GM12878 (cell line): ENCODE measurements around the gene ATP8B1. TPM values are rescaled to one million over a fixed set of nuclear protein-coding genes. Genes with fewer than 3 reads are reported as not detected.

ENCODE experiments used
- ATAC-seq: fragments of 200-7000 bp; cut with Tn5 transposase; 3 replicates; pipeline ENCODE4 v1.9.1; 2020; ENCODE audit warnings: mild to moderate bottlenecking, moderate library complexity
- BruUV-seq: library from RNA; stranded (reverse); fragments of 400-500 nt; replicated peaks from 2 replicates; lab custom pipeline; 2021; lab: Mats Ljungman, UMichigan
- CTCF ChIA-PET: fragments of 300-600 bp; sonication (Branson Sonifier 250); formaldehyde crosslinking; extraction: SDS; loops from one replicate; lab custom pipeline; 2021; ENCODE audit warnings: inconsistent platforms; lab: Yijun Ruan, JAX
- POLR2A ChIA-PET: fragments of 350-600 bp; formaldehyde crosslinking; extraction: SDS; loops from one replicate; lab custom pipeline; 2021; ENCODE audit warnings: inconsistent platforms; lab: Charles Lee
- RAD21 ChIA-PET: fragments of 300-600 bp; sonication (Branson Sonifier 250); formaldehyde crosslinking; loops from one replicate; lab custom pipeline; 2023; ENCODE audit warnings: antibody characterized with exemption; ENCODE audit not compliant: unreplicated experiment; lab: Charles Lee
- SMC1A ChIA-PET: fragments of 300-600 bp; sonication (Branson Sonifier 250); formaldehyde crosslinking; loops from one replicate; lab custom pipeline; 2023; ENCODE audit not compliant: unreplicated experiment, uncharacterized antibody; lab: Charles Lee
- DNase-seq: peaks from one replicate; pipeline ENCODE4 v3.0.0-alpha.2; 2011; ENCODE audit warnings: low read depth, low spot score
- FAIRE-seq: peaks from 3 replicates; lab custom pipeline; 2011; peaks lifted over from hg19 to GRCh38; lab: Jason Lieb, UNC
- H2AFZ ChIP-seq: 2 replicates; pipeline ENCODE4 v1.6.0; 2011; ENCODE audit warnings: low read depth, low read length, control low read depth; ENCODE audit not compliant: control insufficient read depth
- H3K27ac ChIP-seq: 2 replicates; pipeline ENCODE4 v1.5.1; 2011; ENCODE audit warnings: control low read depth; ENCODE audit not compliant: control insufficient read depth, insufficient read depth
- H3K27me3 ChIP-seq, 2 experiments: replicated peaks in 1 of 2; 2 replicates each; pipeline versions ENCODE4 v1.6.0 to v1.6.1; 2011; ENCODE audit warnings: low read length in 1 of 2; ENCODE audit not compliant: control insufficient read depth in 2 of 2, insufficient read depth in 2 of 2
- H3K36me3 ChIP-seq, 2 experiments: 2 replicates each; pipeline ENCODE4 v1.5.1; 2011; ENCODE audit warnings: low read length in 1 of 2; ENCODE audit not compliant: control insufficient read depth in 2 of 2, insufficient read depth in 2 of 2
- H3K4me1 ChIP-seq: 2 replicates; pipeline ENCODE4 v1.6.1; 2011; ENCODE audit warnings: mild to moderate bottlenecking, low read length, moderate library complexity, mixed read lengths; ENCODE audit not compliant: control insufficient read depth, insufficient read depth
- H3K4me2 ChIP-seq: 2 replicates; pipeline ENCODE4 v1.6.0; 2011; ENCODE audit warnings: control low read depth; ENCODE audit not compliant: control insufficient read depth, insufficient read depth
- H3K4me3 ChIP-seq: fragments of 200-600 bp; sonication (generic); 2 replicates; pipeline ENCODE4 v1.5.1; 2016
- H3K79me2 ChIP-seq: 2 replicates; pipeline ENCODE4 v1.6.0; 2011; ENCODE audit warnings: low read length; ENCODE audit not compliant: control insufficient read depth, insufficient read depth
- H3K9ac ChIP-seq: 2 replicates; pipeline ENCODE4 v1.8.0; 2011; ENCODE audit warnings: low read length, control low read depth, mixed read lengths; ENCODE audit not compliant: control insufficient read depth, insufficient read depth
- H3K9me3 ChIP-seq: replicated peaks from 3 replicates; pipeline ENCODE4 v1.5.1; 2011; ENCODE audit warnings: mild to moderate bottlenecking, low read length; ENCODE audit not compliant: control insufficient read depth, insufficient read depth
- H4K20me1 ChIP-seq: 2 replicates; pipeline ENCODE4 v1.6.0; 2011; ENCODE audit not compliant: control insufficient read depth, insufficient read depth
- HDAC2 ChIP-seq: fragments of 200-600 bp; sonication (generic); IDR thresholded peaks from 2 replicates; pipeline ENCODE4 v1.6.1; 2017
- MEF2B ChIP-seq: fragments of 450-650 bp; IDR thresholded peaks from 2 replicates; pipeline ENCODE4 v1.6.1; 2018; ENCODE audit warnings: mild to moderate bottlenecking, moderate library complexity; ENCODE audit not compliant: partially characterized antibody, poor library complexity, severe bottlenecking
- POLR2A ChIP-seq: IDR thresholded peaks from 2 replicates; pipeline ENCODE4 v1.6.1; 2011; ENCODE audit warnings: low read depth, mild to moderate bottlenecking, low read length
- SMAD5 ChIP-seq: IDR thresholded peaks from 2 replicates; pipeline ENCODE4 v1.6.1; 2016; ENCODE audit warnings: antibody characterized with exemption, low read depth
- ZNF207 ChIP-seq: fragments of 450-650 bp; IDR thresholded peaks from 2 replicates; pipeline ENCODE4 v1.6.1; 2014; ENCODE audit warnings: antibody characterized with exemption, mild to moderate bottlenecking, borderline replicate concordance
- ZNF384 ChIP-seq: IDR thresholded peaks from 2 replicates; pipeline ENCODE4 v1.6.1; 2012; ENCODE audit warnings: low read depth, mild to moderate bottlenecking, low read length, improper control_type of control experiment, borderline replicate concordance
- ZZZ3 ChIP-seq: IDR thresholded peaks from 2 replicates; pipeline ENCODE4 v1.6.1; 2011; ENCODE audit warnings: low read depth; ENCODE audit not compliant: control insufficient read depth, insufficient read length
- WGBS: methylation state at CpG from one replicate; pipeline ENCODE4 v1.1.6; 2016; ENCODE audit warnings: low lambda C conversion rate; ENCODE audit not compliant: insufficient replicate concordance, insufficient coverage; ENCODE audit errors: missing lambda C conversion rate; 5-methylcytosine and 5-hydroxymethylcytosine counted together
- in situ Hi-C: fragments of 300-500 bp; cut with MboI; formaldehyde crosslinking; loops from 9 replicates; pipeline ENCODE4 v1.14.3; 2018; ENCODE audit warnings: mixed read lengths
- intact Hi-C: fragments of 100-400 bp; cut with micrococcal nuclease; formaldehyde crosslinking; loops from one replicate; pipeline ENCODE4 v1.14.2; 2022; ENCODE audit not compliant: unreplicated experiment
- polyA plus RNA-seq, 11 experiments: library from polyadenylated mRNA; depleted of rRNA in 4 of 11; unstranded in 6 of 11; stranded (reverse) in 5 of 11; fragments of >200 nt; fragmentation: Nextera tagmentation in 4 of 11; fragmentation: Illumina TruSeq in 1 of 11; extraction: Ambion mirVana in 4 of 11; extraction: Trizol in 1 of 11; gene quantifications; 1 replicate in 1 of 11; 2 replicates in 10 of 11; pipeline versions ENCODE4 v1.2.1 to v1.2.3, GENCODE V29; 2011 to 2016; ENCODE audit warnings: inconsistent platforms in 2 of 11, missing spikeins in 2 of 11, low read depth in 1 of 11
- total RNA-seq, 4 experiments: library from RNA; depleted of rRNA in 3 of 4; stranded (reverse); fragments of >200 nt in 3 of 4; fragmentation: Illumina TruSeq in 1 of 4; extraction: Trizol in 1 of 4; gene quantifications; 2 replicates each; pipeline versions ENCODE4 v1.2.1 to v1.2.3, GENCODE V29; 2013 to 2021

Gene ATP8B1
- total and polyA plus RNA-seq, 10 of the 15 experiments (the other 5 are each of a cell fraction or from before 2014, with no cell fraction given), result 0.03 to 0.37 (median 0.11) TPM

- ChIA-PET RAD21 (interaction anchor here (0.7 to 1.5 kb wide), 4 partner anchors 9 to 355 kb away, joined by 3 to 12 read pairs (median 3); no protein-coding TSS in a partner anchor), CTCF (interaction anchor here (0.6 to 2.3 kb wide), 5 partner anchors 9 to 422 kb away, joined by 3 to 14 read pairs (median 5); partner anchors contain the start of gene NEDD4L), POLR2A (interaction anchor here (0.6 to 1.0 kb wide), 4 partner anchors 9 to 456 kb away, joined by 3 to 6 read pairs (median 5); no protein-coding TSS in a partner anchor)
- peaks cover 28% of the 10 kb centered on the region for H3K79me2 ChIP-seq
- H3K4me1 ChIP-seq, result no peaks in the 10 kb centered on the region; the same call in 1 of the 2 replicates
- H3K27ac ChIP-seq, result peak overlapping the region; percentile 87
- peak overlapping the region; percentile 79 for H3K4me2 ChIP-seq
- FAIRE-seq (no peak), ATAC-seq (peak; percentile 55), DNase-seq (no peak)
- no TSS peak for BruUV-seq
- in situ Hi-C loops, result no loop called here
- H3K9ac ChIP-seq, result peak overlapping the region; percentile 91
- no peaks in the 10 kb centered on the region for H3K9me3 ChIP-seq
- no peaks in the 10 kb centered on the region for H3K27me3 ChIP-seq
- H2AFZ ChIP-seq, result peak overlapping the region; percentile 95
- H3K4me3 ChIP-seq, result peak overlapping the region; percentile 99
- 2% methylated on average over 13 of the region's 20 CpGs for WGBS
- TF ChIP-seq HDAC2 (no peak), ZZZ3 (no peak), ZNF384 (peak; percentile 31; the same call in 1 of the 2 replicates)
- TF ChIP-seq, all 136 proteins: peak for 1
- no peaks in the 10 kb centered on the region for H4K20me1 ChIP-seq
- SMC1A ChIA-PET, result interaction anchor here (0.6 to 1.9 kb wide), 4 partner anchors 9 to 1058 kb away, joined by 3 to 10 read pairs (median 4); no protein-coding TSS in a partner anchor
- intact Hi-C loops, result loop anchor here (1.0 to 5.0 kb wide), 2 partner anchors 9 to 221 kb away; no protein-coding TSS in a partner anchor
- peaks cover 0 to 7% of the 10 kb centered on the region in 2 experiments; a peak in 3 of 4 replicates for H3K36me3 ChIP-seq
Observed at GRCh38 chr18:57621246-57621604, 181.9 kb downstream of the ATP8B1 start.

GRCh38 chr18:57619876-57620275 lies 183.2 kb downstream of the ATP8B1 start:
- ChIA-PET RAD21 (no interaction called here), SMC1A (interaction anchor here (0.8 to 1.2 kb wide), 6 partner anchors 11 to 433 kb away, joined by 3 read pairs; no protein-coding TSS in a partner anchor), POLR2A (interaction anchor here (0.6 kb wide), 1 partner anchor 215 kb away, joined by 3 read pairs; no protein-coding TSS in a partner anchor), CTCF (interaction anchor here (0.6 to 2.3 kb wide), 2 partner anchors 11 to 726 kb away, joined by 3 to 11 read pairs; no protein-coding TSS in a partner anchor)
- H3K27ac ChIP-seq, result no peak overlapping the region
- peak overlapping the region; percentile 79 for H3K4me2 ChIP-seq
- no peaks in the 10 kb centered on the region; the same call in 1 of the 2 replicates for H3K4me1 ChIP-seq
- ATAC-seq, result no peak
- intact Hi-C loops (loop anchor here (5.0 kb wide), 1 partner anchor 222 kb away; no protein-coding TSS in a partner anchor), in situ Hi-C loops (no loop called here)
- H3K4me3 ChIP-seq, result no peak overlapping the region
- no peak for FAIRE-seq
- no peaks in the 10 kb centered on the region for H3K27me3 ChIP-seq
- WGBS, result 85% methylated on average over 3 of the region's 3 CpGs
- peaks cover 28% of the 10 kb centered on the region for H3K79me2 ChIP-seq
- no peak overlapping the region for H3K9ac ChIP-seq
- TF ChIP-seq POLR2A, result no peak
- no peak for TF ChIP-seq MEF2B
- TF ChIP-seq SMAD5, result no peak
- no peak for TF ChIP-seq ZNF207
- H2AFZ ChIP-seq, result no peak overlapping the region
- no peaks in the 10 kb centered on the region for H3K9me3 ChIP-seq
- no peak for DNase-seq
- no peaks in the 10 kb centered on the region for H4K20me1 ChIP-seq
- peaks cover 1 to 9% of the 10 kb centered on the region in 2 experiments; a peak in 3 of 4 replicates for H3K36me3 ChIP-seq
- BruUV-seq, result no TSS peak
